ENCODE results near the gene CYTL1.

The CYTL1 gene

GRCh38 chr4:5041699-5042098 is 22.4 kb upstream of the CYTL1 start:
- no peak overlapping the region for H3K27ac Mint-ChIP-seq
- H3K36me3 Mint-ChIP-seq (ENCODE audit: low read depth), result no peaks in the 10 kb centered on the region
- no peaks in the 10 kb centered on the region for H3K4me1 Mint-ChIP-seq (ENCODE audit: low read depth)
- H3K9me3 Mint-ChIP-seq, result no peaks in the 10 kb centered on the region
- H3K4me3 Mint-ChIP-seq, result no peak overlapping the region
- H3K27me3 Mint-ChIP-seq (ENCODE audit: low read depth), result no peaks in the 10 kb centered on the region

GRCh38 chr4:5040856-5041620 is 21.8 kb upstream of the CYTL1 start:
- Mint-ChIP-seq H3K27ac (no peak overlapping the region), H3K4me1 (ENCODE audit: low read depth) (no peaks in the 10 kb centered on the region), H3K36me3 (ENCODE audit: low read depth) (no peaks in the 10 kb centered on the region), H3K27me3 (ENCODE audit: low read depth) (no peaks in the 10 kb centered on the region), H3K4me3 (no peak overlapping the region), H3K9me3 (no peaks in the 10 kb centered on the region)

DNA sequence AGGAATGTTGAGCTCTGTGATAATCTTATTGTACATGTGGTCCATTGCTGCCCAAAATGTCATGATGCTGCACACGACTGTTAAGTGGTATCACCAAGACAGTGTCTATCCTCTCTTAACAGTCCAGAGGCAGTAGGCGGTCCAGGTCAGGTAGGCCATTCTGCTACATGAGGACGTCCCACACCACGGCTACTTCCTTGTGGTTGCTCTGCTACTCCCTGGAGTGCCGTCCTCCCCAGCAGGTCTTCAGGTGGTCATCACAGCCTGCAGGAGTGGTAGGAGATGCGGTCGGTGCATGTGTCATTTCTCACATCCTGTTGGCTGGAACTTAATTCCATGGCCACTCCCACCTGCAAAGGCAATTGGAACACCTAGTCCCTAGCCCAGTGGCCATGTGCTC is 20.5 kb upstream of the CYTL1 start:
- no peaks in the 10 kb centered on the region for H3K4me1 Mint-ChIP-seq (ENCODE audit: low read depth)
- no peaks in the 10 kb centered on the region for H3K27me3 Mint-ChIP-seq (ENCODE audit: low read depth)
- no peaks in the 10 kb centered on the region for H3K9me3 Mint-ChIP-seq
- H3K4me3 Mint-ChIP-seq, result no peak overlapping the region
- H3K36me3 Mint-ChIP-seq (ENCODE audit: low read depth), result no peaks in the 10 kb centered on the region
- H3K27ac Mint-ChIP-seq, result no peak overlapping the region

DNA sequence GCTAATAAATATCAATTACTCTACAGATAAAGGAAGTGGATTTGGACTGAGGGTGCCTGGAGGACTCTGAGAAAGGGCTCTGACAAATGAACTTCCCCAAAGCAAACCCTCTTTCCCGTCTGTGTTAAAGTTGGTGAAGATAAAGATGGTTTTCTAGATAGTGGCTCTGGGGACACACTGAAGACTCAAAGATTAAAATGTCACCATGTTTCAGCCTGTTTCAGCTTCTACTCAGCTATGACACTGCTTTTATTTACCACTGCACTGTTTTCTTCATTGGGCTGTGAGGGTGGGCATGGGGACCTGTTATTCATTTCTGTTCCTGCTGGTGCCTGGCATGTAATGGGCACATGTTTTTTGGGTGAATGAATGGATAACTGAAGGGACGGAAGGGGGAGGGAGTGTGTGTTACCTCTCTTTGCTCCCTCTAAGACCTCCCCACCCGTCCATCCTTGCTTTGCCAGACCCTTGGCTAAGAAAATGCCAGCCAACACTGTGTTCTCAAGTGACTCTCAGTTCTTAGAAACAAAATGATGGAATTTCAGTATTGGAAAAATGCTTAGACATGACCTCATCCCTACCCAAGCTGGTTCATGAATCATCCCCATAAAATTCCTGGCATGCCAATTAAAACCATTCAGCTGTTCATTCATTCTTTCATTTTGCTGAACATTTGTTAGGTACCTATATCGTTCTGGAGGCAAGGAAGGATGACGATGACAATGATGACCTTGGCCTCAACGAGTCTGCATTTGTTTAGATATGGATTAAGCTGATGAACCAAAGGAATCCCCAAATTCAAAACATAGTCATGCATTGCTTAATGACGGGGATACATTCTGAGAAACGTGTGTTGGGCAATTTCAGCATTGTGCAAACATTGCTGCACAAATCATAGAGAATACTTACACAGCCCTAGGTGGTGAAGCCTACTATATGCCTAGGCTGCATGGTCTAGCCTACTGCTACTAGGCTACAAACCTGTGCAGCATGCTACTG is 18.6 kb upstream of the CYTL1 start:
- H3K4me1 Mint-ChIP-seq (ENCODE audit: low read depth), result peaks cover 5% of the 10 kb centered on the region
- H3K27me3 Mint-ChIP-seq (ENCODE audit: low read depth), result no peaks in the 10 kb centered on the region
- H3K36me3 Mint-ChIP-seq (ENCODE audit: low read depth), result no peaks in the 10 kb centered on the region
- H3K4me3 Mint-ChIP-seq, result no peak overlapping the region
- no peaks in the 10 kb centered on the region for H3K9me3 Mint-ChIP-seq
- no peak overlapping the region for H3K27ac Mint-ChIP-seq

- Mint-ChIP-seq H3K27me3 (ENCODE audit: low read depth) (no peaks in the 10 kb centered on the region), H3K9me3 (no peaks in the 10 kb centered on the region), H3K36me3 (ENCODE audit: low read depth) (no peaks in the 10 kb centered on the region), H3K27ac (no peak overlapping the region), H3K4me1 (ENCODE audit: low read depth) (peaks cover 5% of the 10 kb centered on the region), H3K4me3 (no peak overlapping the region)
These were observed 17.0 kb upstream of the CYTL1 start for GRCh38 chr4:5036239-5036638.

GRCh38 chr4:5034206-5034605 is 14.9 kb upstream of the CYTL1 start:
- H3K27ac Mint-ChIP-seq, result no peak overlapping the region
- no peaks in the 10 kb centered on the region for H3K36me3 Mint-ChIP-seq (ENCODE audit: low read depth)
- H3K4me1 Mint-ChIP-seq (ENCODE audit: low read depth), result peaks cover 5% of the 10 kb centered on the region
- no peaks in the 10 kb centered on the region for H3K27me3 Mint-ChIP-seq (ENCODE audit: low read depth)
- H3K9me3 Mint-ChIP-seq, result no peaks in the 10 kb centered on the region
- H3K4me3 Mint-ChIP-seq, result no peak overlapping the region

GRCh38 chr4:5033281-5033841 is 14.1 kb upstream of the CYTL1 start:
- H3K4me3 Mint-ChIP-seq, result no peak overlapping the region
- no peaks in the 10 kb centered on the region for H3K9me3 Mint-ChIP-seq
- H3K27me3 Mint-ChIP-seq (ENCODE audit: low read depth), result no peaks in the 10 kb centered on the region
- peaks cover 5% of the 10 kb centered on the region for H3K4me1 Mint-ChIP-seq (ENCODE audit: low read depth)
- H3K36me3 Mint-ChIP-seq (ENCODE audit: low read depth), result no peaks in the 10 kb centered on the region
- no peak overlapping the region for H3K27ac Mint-ChIP-seq

DNA sequence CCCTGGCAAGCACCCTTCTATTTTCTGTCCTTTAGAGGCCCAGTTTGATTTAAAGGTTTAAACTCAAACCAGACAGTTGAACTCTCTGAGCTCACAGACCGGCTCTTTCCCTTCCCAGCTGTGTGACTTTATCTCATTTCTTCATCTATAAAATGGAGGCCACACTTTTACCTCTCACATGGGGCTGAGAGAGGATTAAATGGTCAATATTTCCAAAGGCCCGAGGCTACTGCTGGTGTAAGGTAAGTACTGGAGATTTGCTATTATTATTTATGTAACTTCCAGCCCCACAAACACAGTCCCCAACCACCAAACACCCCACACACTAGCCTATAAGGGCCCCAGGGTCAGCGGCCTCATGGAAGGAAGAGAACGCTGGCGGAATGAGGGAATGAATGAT is 13.6 kb upstream of the CYTL1 start:
- Mint-ChIP-seq H3K4me3 (no peak overlapping the region), H3K27ac (no peak overlapping the region), H3K36me3 (ENCODE audit: low read depth) (no peaks in the 10 kb centered on the region), H3K9me3 (no peaks in the 10 kb centered on the region), H3K4me1 (ENCODE audit: low read depth) (peaks cover 5% of the 10 kb centered on the region), H3K27me3 (ENCODE audit: low read depth) (no peaks in the 10 kb centered on the region)

- peaks cover 5% of the 10 kb centered on the region for H3K4me1 Mint-ChIP-seq (ENCODE audit: low read depth)
- no peak overlapping the region for H3K27ac Mint-ChIP-seq
- H3K4me3 Mint-ChIP-seq, result no peak overlapping the region
- H3K9me3 Mint-ChIP-seq, result no peaks in the 10 kb centered on the region
- no peaks in the 10 kb centered on the region for H3K36me3 Mint-ChIP-seq (ENCODE audit: low read depth)
- no peaks in the 10 kb centered on the region for H3K27me3 Mint-ChIP-seq (ENCODE audit: low read depth)
These were observed 11.7 kb upstream of the CYTL1 start for GRCh38 chr4:5030927-5031326.

DNA sequence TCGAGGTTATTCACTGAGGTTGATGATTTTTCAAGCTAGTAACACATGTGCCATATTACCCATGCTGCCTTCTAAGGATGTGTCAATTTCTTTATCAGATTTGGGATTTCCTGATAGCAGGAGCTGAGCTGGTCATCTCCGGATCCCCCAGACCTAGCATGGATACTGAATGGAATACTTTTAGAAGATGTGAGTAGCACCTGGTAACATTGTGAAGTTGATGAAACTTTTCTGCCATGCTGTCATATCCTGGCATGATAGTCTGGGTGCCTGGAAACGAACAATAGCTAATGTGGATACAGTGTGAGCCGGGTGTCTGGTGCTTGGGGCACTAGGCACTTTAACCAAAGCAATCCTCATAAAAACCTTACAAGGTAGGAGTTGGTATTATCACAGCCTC is 11.0 kb upstream of the CYTL1 start:
- H3K27ac Mint-ChIP-seq, result no peak overlapping the region
- H3K4me1 Mint-ChIP-seq (ENCODE audit: low read depth), result peaks cover 5% of the 10 kb centered on the region
- no peaks in the 10 kb centered on the region for H3K27me3 Mint-ChIP-seq (ENCODE audit: low read depth)
- no peaks in the 10 kb centered on the region for H3K36me3 Mint-ChIP-seq (ENCODE audit: low read depth)
- no peak overlapping the region for H3K4me3 Mint-ChIP-seq
- no peaks in the 10 kb centered on the region for H3K9me3 Mint-ChIP-seq

DNA sequence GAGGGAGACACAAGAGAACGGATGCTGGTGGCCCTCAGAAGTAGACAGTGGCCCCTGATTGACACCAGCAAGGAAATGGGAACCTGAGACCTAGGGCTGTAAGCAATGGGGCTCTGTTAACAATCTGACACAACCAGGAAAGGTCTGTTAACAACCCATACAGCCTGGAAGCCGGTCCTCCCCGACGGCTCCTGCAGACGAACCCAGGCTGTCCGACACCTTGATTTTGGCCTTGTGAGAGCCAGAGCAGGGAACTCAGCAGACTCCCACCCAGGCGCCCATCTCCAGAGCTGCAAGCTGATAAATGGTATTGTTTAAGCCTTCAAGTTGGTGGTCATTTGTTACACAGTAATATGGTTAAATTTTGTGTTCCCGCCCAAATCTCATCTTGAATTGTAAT is 10.2 kb upstream of the CYTL1 start:
- Mint-ChIP-seq H3K4me3 (no peak overlapping the region), H3K9me3 (no peaks in the 10 kb centered on the region), H3K27ac (no peak overlapping the region), H3K4me1 (ENCODE audit: low read depth) (peaks cover 5% of the 10 kb centered on the region), H3K27me3 (ENCODE audit: low read depth) (no peaks in the 10 kb centered on the region), H3K36me3 (ENCODE audit: low read depth) (no peaks in the 10 kb centered on the region)

DNA sequence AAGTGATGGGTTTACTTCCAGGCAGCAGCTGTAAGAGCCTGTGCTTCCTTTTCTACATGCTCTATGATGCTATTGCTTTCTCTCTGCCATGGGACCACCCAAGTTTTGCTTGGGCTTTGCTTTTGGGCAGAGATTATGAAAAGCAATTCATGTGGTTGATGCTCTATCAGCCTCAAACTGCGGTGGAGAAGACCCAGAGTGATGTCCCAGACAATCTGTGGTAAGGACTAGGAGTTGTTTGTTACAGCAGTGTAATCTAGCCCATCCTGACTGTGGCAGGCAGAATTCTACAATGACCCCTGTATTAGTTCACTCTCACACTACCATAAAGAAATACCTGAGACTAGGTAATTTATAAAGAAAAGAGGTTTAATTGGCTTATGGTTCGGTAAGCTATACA is 9.2 kb upstream of the CYTL1 start:
- Mint-ChIP-seq H3K4me3 (no peak overlapping the region), H3K36me3 (ENCODE audit: low read depth) (no peaks in the 10 kb centered on the region)

GRCh38 chr4:5027346-5027745 is 8.1 kb upstream of the CYTL1 start:
- Mint-ChIP-seq H3K4me1 (ENCODE audit: low read depth) (no peaks in the 10 kb centered on the region), H3K27me3 (ENCODE audit: low read depth) (no peaks in the 10 kb centered on the region), H3K27ac (no peak overlapping the region), H3K9me3 (no peaks in the 10 kb centered on the region), H3K36me3 (ENCODE audit: low read depth) (no peaks in the 10 kb centered on the region), H3K4me3 (no peak overlapping the region)

More for the DNA sequence above, 9.2 kb upstream of the CYTL1 start:
- Mint-ChIP-seq H3K27ac (no peak overlapping the region), H3K9me3 (no peaks in the 10 kb centered on the region), H3K4me1 (ENCODE audit: low read depth) (peaks cover 3% of the 10 kb centered on the region), H3K27me3 (ENCODE audit: low read depth) (no peaks in the 10 kb centered on the region)

DNA sequence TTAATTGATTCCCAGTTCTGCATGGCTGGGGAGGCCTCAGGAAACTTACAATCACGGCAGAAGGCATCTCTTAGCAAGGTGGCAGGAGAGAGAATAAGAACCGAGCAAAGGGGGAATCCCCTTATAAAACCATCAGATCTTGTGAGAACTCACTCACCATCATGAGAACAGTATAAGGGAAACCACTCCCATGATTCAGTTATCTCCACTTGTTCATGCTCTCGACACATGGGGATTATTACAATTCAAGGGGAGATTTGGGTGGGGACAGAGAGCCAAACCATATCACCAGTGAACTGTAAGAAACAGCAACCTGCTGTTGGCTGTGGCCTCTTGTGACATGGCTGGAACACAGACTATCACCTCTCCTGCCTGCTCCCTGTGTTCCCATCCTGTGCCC is 7.1 kb upstream of the CYTL1 start:
- Mint-ChIP-seq H3K27ac (no peak overlapping the region), H3K27me3 (ENCODE audit: low read depth) (no peaks in the 10 kb centered on the region), H3K4me1 (ENCODE audit: low read depth) (no peaks in the 10 kb centered on the region), H3K4me3 (no peak overlapping the region), H3K36me3 (ENCODE audit: low read depth) (no peaks in the 10 kb centered on the region), H3K9me3 (no peaks in the 10 kb centered on the region)

- H3K4me3 Mint-ChIP-seq, result no peak overlapping the region
- no peak overlapping the region for H3K27ac Mint-ChIP-seq
- H3K36me3 Mint-ChIP-seq (ENCODE audit: low read depth), result no peaks in the 10 kb centered on the region
- H3K4me1 Mint-ChIP-seq (ENCODE audit: low read depth), result no peaks in the 10 kb centered on the region
- no peaks in the 10 kb centered on the region for H3K27me3 Mint-ChIP-seq (ENCODE audit: low read depth)
- H3K9me3 Mint-ChIP-seq, result no peaks in the 10 kb centered on the region
These were observed 5.4 kb upstream of the CYTL1 start for GRCh38 chr4:5024673-5025072.

Data from T-helper 1 cell treated with Interleukin-12 subunit alpha and Interleukin-12 subunit beta and Interleukin-4 antibody, amounts not matched to agents 30 μg/mL and 1 μg/mL, for 36 hours (primary cell).